Measurements from ENCODE around the gene ZNF524.

Gene ZNF524, protein sequence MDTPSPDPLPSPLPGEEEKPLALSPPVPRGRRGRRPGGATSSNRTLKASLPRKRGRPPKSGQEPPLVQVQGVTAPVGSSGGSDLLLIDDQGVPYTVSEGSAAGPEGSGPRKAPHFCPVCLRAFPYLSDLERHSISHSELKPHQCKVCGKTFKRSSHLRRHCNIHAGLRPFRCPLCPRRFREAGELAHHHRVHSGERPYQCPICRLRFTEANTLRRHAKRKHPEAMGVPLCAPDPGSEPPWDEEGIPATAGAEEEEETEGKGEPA

DNA sequence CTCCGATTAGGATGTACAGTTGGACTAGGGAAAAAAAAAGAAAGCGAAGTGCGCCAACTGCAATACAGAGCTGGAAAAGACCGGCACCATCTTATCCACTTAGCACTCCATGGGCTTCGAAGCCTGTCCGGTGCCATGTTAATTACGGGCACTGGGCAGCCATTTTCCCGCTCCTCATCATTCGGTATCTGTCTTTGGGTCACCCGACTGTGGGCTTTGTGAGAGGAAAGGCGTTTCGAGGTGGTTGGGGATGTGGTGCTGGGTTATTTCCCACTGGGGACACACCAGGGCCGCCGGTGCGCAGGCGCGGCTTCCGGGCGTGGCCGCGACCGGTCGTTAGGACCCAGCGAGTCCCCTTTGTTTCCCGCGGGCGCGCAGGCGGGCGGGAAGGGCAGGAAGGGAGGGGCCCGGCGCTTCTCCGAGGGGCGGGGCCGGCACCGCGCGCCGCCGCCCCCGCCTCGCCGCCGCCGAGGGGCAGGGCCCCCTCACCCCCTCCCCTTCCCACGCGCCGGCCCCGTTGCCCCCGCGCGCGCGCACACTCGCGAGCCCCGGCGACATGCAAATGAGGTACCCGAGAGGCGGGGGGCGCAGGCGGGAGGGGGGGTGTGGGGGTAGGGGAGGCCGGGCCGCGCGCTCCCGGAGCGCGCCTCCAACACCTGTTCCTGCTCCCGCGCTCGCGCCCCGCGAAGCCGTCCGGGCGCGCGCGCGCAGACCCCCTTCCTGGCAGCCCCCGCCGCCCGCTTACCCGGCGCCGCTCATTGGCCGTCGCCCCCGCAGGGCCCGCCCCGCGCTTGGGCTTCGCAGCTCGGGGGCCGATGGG is at the start of gene ZNF524:
Gene ZNF524, plus strand, starts transcription at position 447 of the 820 bp plus-strand sequence. CDS start 1,825 bp downstream, outside the sequence.
- H3K27ac ChIP-seq: peak within 1 kb of the TSS; percentile 84
- TF ChIP-seq, protein P1, sequence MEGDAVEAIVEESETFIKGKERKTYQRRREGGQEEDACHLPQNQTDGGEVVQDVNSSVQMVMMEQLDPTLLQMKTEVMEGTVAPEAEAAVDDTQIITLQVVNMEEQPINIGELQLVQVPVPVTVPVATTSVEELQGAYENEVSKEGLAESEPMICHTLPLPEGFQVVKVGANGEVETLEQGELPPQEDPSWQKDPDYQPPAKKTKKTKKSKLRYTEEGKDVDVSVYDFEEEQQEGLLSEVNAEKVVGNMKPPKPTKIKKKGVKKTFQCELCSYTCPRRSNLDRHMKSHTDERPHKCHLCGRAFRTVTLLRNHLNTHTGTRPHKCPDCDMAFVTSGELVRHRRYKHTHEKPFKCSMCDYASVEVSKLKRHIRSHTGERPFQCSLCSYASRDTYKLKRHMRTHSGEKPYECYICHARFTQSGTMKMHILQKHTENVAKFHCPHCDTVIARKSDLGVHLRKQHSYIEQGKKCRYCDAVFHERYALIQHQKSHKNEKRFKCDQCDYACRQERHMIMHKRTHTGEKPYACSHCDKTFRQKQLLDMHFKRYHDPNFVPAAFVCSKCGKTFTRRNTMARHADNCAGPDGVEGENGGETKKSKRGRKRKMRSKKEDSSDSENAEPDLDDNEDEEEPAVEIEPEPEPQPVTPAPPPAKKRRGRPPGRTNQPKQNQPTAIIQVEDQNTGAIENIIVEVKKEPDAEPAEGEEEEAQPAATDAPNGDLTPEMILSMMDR (conservative IDR thresholded peaks at IDR 0.05; ENCODE audit: low read depth, low read length): no peak
- peak within 1 kb of the TSS; percentile 95 for H3K4me2 ChIP-seq

DNA sequence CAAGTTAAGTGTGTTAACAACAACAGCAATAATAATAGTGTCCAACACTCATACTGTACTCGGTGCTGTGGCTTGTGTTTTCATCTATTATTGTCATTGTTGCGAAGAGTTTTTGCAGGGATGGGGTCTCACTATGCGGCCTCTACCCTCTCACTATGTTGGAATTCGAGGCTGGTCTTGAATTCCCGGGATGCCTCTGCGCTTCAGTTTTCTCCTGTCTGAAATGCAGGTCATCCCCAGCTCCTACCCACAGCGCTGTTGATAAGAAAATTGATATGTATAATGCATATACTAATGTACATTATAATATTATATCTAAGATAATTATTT is 49.8 kb upstream of the ZNF524 start:
- no peak overlapping the region for H2AFZ ChIP-seq (ENCODE audit: low read depth)
- H3K4me2 ChIP-seq: no peak overlapping the region
- H4K20me1 ChIP-seq (ENCODE audit: insufficient read depth): no peaks in the 10 kb centered on the region
- peaks cover 4% of the 10 kb centered on the region for H3K4me1 ChIP-seq (ENCODE audit: low read depth, poor library complexity, severe bottlenecking)
- no peaks in the 10 kb centered on the region for H3K36me3 ChIP-seq (ENCODE audit: insufficient read depth)
- H3K79me2 ChIP-seq (ENCODE audit: insufficient read depth, low read depth): no peaks in the 10 kb centered on the region
- peaks cover 90% of the 10 kb centered on the region for H3K27me3 ChIP-seq (ENCODE audit: insufficient read depth, low read depth)
- no peak overlapping the region for H3K27ac ChIP-seq
- TF ChIP-seq, protein P1 (conservative IDR thresholded peaks at IDR 0.05; ENCODE audit: low read depth, low read length): no peak
- H3K4me3 ChIP-seq (IDR thresholded peaks at IDR 0.05; ENCODE audit: insufficient read depth, low read depth, low read length): no peak overlapping the region
- no peak overlapping the region for H3K9ac ChIP-seq

More for the DNA sequence above, at the start of gene ZNF524:
- Histone ChIP-seq H3K79me2 (ENCODE audit: insufficient read depth, low read depth) (no peaks in the 10 kb centered on the region), H4K20me1 (ENCODE audit: insufficient read depth) (no peaks in the 10 kb centered on the region), H3K36me3 (ENCODE audit: insufficient read depth) (no peaks in the 10 kb centered on the region), H3K4me1 (ENCODE audit: low read depth, poor library complexity, severe bottlenecking) (peaks cover 6% of the 10 kb centered on the region), H3K9ac (peak within 1 kb of the TSS; percentile 92), H3K4me3 (IDR thresholded peaks at IDR 0.05; ENCODE audit: insufficient read depth, low read depth, low read length) (no peak within 1 kb of the TSS), H2AFZ (ENCODE audit: low read depth) (peak within 1 kb of the TSS; percentile 97), H3K27me3 (ENCODE audit: insufficient read depth, low read depth) (no peaks in the 10 kb centered on the region)

DNA sequence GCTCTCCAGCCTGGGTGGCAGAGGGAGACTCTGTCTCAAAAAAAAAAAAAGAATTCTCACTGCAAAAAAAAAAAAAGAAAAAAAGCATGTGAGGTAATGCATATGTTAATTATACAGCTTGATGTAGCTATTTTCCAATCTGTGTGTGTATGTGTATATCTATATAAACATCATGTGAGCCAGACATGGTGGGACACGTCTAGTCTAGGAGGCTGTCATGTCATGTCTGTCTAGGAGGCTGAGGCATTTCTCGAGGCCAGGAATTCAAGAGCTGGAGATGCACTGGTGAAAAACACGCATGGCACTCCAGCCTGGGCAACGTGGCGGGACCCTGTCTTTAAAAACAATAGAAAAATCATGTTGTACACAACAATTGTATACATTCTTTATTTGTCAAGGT is 47.9 kb upstream of the ZNF524 start:
- Histone ChIP-seq H3K27me3 (ENCODE audit: insufficient read depth, low read depth) (peaks cover 84% of the 10 kb centered on the region), H3K79me2 (ENCODE audit: insufficient read depth, low read depth) (no peaks in the 10 kb centered on the region), H3K27ac (no peak overlapping the region), H3K36me3 (ENCODE audit: insufficient read depth) (no peaks in the 10 kb centered on the region), H3K4me2 (no peak overlapping the region), H4K20me1 (ENCODE audit: insufficient read depth) (no peaks in the 10 kb centered on the region), H3K4me1 (ENCODE audit: low read depth, poor library complexity, severe bottlenecking) (peaks cover 4% of the 10 kb centered on the region), H3K9ac (no peak overlapping the region), H2AFZ (ENCODE audit: low read depth) (no peak overlapping the region), H3K4me3 (IDR thresholded peaks at IDR 0.05; ENCODE audit: insufficient read depth, low read depth, low read length) (no peak overlapping the region)
- TF ChIP-seq, protein P1 (conservative IDR thresholded peaks at IDR 0.05; ENCODE audit: low read depth, low read length): no peak

DNA sequence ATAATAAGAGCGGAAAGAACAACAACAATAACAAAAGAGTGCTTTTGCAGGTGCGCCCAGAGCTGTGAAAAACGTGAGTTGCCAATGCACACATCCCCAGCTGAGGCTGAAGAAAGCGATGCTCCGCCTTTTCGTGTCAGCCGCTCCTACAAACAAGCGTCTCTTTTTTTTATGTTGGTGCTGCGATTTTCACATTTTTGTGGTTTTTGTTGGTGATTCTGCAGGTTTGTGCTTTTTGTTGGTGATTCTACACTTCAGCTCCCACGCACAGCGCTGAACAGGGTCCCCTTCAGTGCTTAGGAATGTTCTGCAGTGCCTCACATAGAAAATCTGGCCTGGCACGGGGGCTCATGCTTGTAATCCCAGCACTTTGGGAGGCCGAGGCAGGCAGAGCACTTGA is 47.5 kb upstream of the ZNF524 start:
- no peak overlapping the region for H3K27ac ChIP-seq
- no peak overlapping the region for H2AFZ ChIP-seq (ENCODE audit: low read depth)
- TF ChIP-seq, protein P1 (conservative IDR thresholded peaks at IDR 0.05; ENCODE audit: low read depth, low read length): no peak
- H3K4me1 ChIP-seq (ENCODE audit: low read depth, poor library complexity, severe bottlenecking): peaks cover 4% of the 10 kb centered on the region
- no peaks in the 10 kb centered on the region for H3K36me3 ChIP-seq (ENCODE audit: insufficient read depth)
- no peaks in the 10 kb centered on the region for H3K79me2 ChIP-seq (ENCODE audit: insufficient read depth, low read depth)
- H3K4me2 ChIP-seq: no peak overlapping the region
- no peak overlapping the region for H3K9ac ChIP-seq
- H4K20me1 ChIP-seq (ENCODE audit: insufficient read depth): no peaks in the 10 kb centered on the region
- no peak overlapping the region for H3K4me3 ChIP-seq (IDR thresholded peaks at IDR 0.05; ENCODE audit: insufficient read depth, low read depth, low read length)
- H3K27me3 ChIP-seq (ENCODE audit: insufficient read depth, low read depth): peaks cover 84% of the 10 kb centered on the region

Data from KMS-11 (cell line).